Hepatocyte (in vitro differentiated cells): ENCODE data around the gene ZBED4.

Experiments
- CTCF ChIP-seq: fragments of 200-600 bp; sonication (generic); IDR thresholded peaks from 2 replicates; pipeline ENCODE4 v1.5.1; 2016; ENCODE audit warnings: antibody characterized with exemption, mild to moderate bottlenecking; ENCODE audit not compliant: poor library complexity
- EZH2 ChIP-seq: fragments of 200-600 bp; sonication (generic); IDR thresholded peaks from 2 replicates; pipeline ENCODE4 v1.6.1; 2016; ENCODE audit warnings: antibody characterized with exemption, mild to moderate bottlenecking, borderline replicate concordance
- EZH2phosphoT487 ChIP-seq: fragments of 200-600 bp; sonication (generic); IDR thresholded peaks from one replicate; pipeline ENCODE4 v1.6.1; 2018; ENCODE audit warnings: antibody characterized with exemption, mild to moderate bottlenecking, low read depth, moderate library complexity; ENCODE audit not compliant: unreplicated experiment, severe bottlenecking

- TF ChIP-seq CTCF (no peak), EZH2 (no peak), EZH2phosphoT487 (no peak)
Observed at GRCh38 chr22:49922484-49922883, 68.8 kb downstream of the ZBED4 start.
